ENCODE results near the gene HMX1.

The HMX1 gene

GRCh38 chr4:8848507-8849265 is 23.0 kb downstream of the HMX1 start:
- no peak for TF ChIP-seq CTCF (IDR thresholded peaks at IDR 0.05)
- DNase-seq (ENCODE audit: low spot score): no peak
- no peak overlapping the region for H3K27ac ChIP-seq
- H3K4me3 ChIP-seq: no peak overlapping the region

- peak; percentile 16 for DNase-seq (ENCODE audit: low spot score)
- no peak for TF ChIP-seq CTCF (IDR thresholded peaks at IDR 0.05)
- no peak overlapping the region for H3K4me3 ChIP-seq
- no peak overlapping the region for H3K27ac ChIP-seq
Measured at GRCh38 chr4:8847764-8848163, 23.9 kb downstream of the HMX1 start.

GRCh38 chr4:8847331-8847730 is 24.3 kb downstream of the HMX1 start:
- TF ChIP-seq CTCF (IDR thresholded peaks at IDR 0.05): no peak
- no peak overlapping the region for H3K4me3 ChIP-seq
- peak; percentile 45 for DNase-seq (ENCODE audit: low spot score)
- H3K27ac ChIP-seq: no peak overlapping the region

GRCh38 chr4:8846826-8847225 is 24.8 kb downstream of the HMX1 start:
- Histone ChIP-seq H3K27ac (no peak overlapping the region), H3K4me3 (no peak overlapping the region)
- DNase-seq (ENCODE audit: low spot score): peak; percentile 21
- no peak for TF ChIP-seq CTCF (IDR thresholded peaks at IDR 0.05)

- TF ChIP-seq CTCF (IDR thresholded peaks at IDR 0.05): no peak
- DNase-seq (ENCODE audit: low spot score): peak; percentile 60
- no peak overlapping the region for H3K4me3 ChIP-seq
- no peak overlapping the region for H3K27ac ChIP-seq
Measured at GRCh38 chr4:8846046-8846720, 25.5 kb downstream of the HMX1 start.

GRCh38 chr4:8844976-8845690 is 26.5 kb downstream of the HMX1 start:
- H3K4me3 ChIP-seq: no peak overlapping the region
- no peak overlapping the region for H3K27ac ChIP-seq
- TF ChIP-seq CTCF (IDR thresholded peaks at IDR 0.05): no peak
- DNase-seq (ENCODE audit: low spot score): peak; percentile 38

All from coronary artery (tissue), 2 donors.